ENCODE data around the gene MYPN. TPM values are rescaled to one million over a fixed set of nuclear protein-coding genes. Genes with fewer than 3 reads are reported as not detected.

MYPN gene
- total RNA-seq, 2 donors from 2014 or later: 1.5 to 1.8 TPM

Other genes starting within 250 kb of the MYPN start
- gene SIRT1, start 224.8 kb upstream of the MYPN start, total RNA-seq: 10 to 100 TPM; 22.0 to 46.2 TPM
- gene HERC4, start 34.2 kb upstream of the MYPN start, total RNA-seq: 10 to 100 TPM; 27.7 to 40.6 TPM
- gene ATOH7, start 122.6 kb downstream of the MYPN start, total RNA-seq: not detected
- gene HNRNPH3, start 222.6 kb downstream of the MYPN start, total RNA-seq: 10 to 100 TPM; 29.1 to 47.5 TPM
- 1 to 10 TPM; 8.6 to 8.7 TPM for gene PBLD, start 223.4 kb downstream of the MYPN start, total RNA-seq